Progenitor cell of endocrine pancreas (in vitro differentiated cells): ENCODE data around the gene ATP1A2. TPM values are rescaled to one million over a fixed set of nuclear protein-coding genes. Genes with fewer than 3 reads are reported as not detected.

Experiments used
- DNase-seq: peaks from one replicate; pipeline ENCODE4 v3.0.0; 2021; ENCODE audit warnings: low spot score; ENCODE audit not compliant: unreplicated experiment
- H3K27ac Mint-ChIP-seq: 2 replicates; pipeline ENCODE4 v1.8.0; 2021; ENCODE audit warnings: mild to moderate bottlenecking, moderate library complexity, mixed read lengths
- H3K27me3 Mint-ChIP-seq: 2 replicates; pipeline ENCODE4 v1.8.0; 2021; ENCODE audit warnings: mixed read lengths
- H3K36me3 Mint-ChIP-seq: 2 replicates; pipeline ENCODE4 v1.8.0; 2022; ENCODE audit warnings: mixed read lengths; ENCODE audit not compliant: insufficient read depth
- H3K4me1 Mint-ChIP-seq: 2 replicates; pipeline ENCODE4 v1.8.0; 2021; ENCODE audit warnings: low read depth, mixed read lengths
- H3K4me3 Mint-ChIP-seq: 2 replicates; pipeline ENCODE4 v1.8.0; 2021; ENCODE audit warnings: low read depth, mild to moderate bottlenecking, moderate library complexity, mixed read lengths
- H3K9me3 Mint-ChIP-seq: 2 replicates; pipeline ENCODE4 v1.8.0; 2021; ENCODE audit warnings: low read depth, mixed read lengths
- total RNA-seq: library from RNA; stranded (reverse); gene quantifications from 2 replicates; pipeline ENCODE4 v1.2.1, GENCODE V29; 2021
- TF ChIP-seq, protein P1 (sequence below): fragments of 200-600 bp; sonication (generic); IDR thresholded peaks from one replicate; pipeline ENCODE4 v1.5.0; 2021; ENCODE audit warnings: antibody characterized with exemption, mild to moderate bottlenecking; ENCODE audit not compliant: unreplicated experiment

The ATP1A2 gene
- total RNA-seq, 1 donor from 2014 or later = not detected

DNA sequence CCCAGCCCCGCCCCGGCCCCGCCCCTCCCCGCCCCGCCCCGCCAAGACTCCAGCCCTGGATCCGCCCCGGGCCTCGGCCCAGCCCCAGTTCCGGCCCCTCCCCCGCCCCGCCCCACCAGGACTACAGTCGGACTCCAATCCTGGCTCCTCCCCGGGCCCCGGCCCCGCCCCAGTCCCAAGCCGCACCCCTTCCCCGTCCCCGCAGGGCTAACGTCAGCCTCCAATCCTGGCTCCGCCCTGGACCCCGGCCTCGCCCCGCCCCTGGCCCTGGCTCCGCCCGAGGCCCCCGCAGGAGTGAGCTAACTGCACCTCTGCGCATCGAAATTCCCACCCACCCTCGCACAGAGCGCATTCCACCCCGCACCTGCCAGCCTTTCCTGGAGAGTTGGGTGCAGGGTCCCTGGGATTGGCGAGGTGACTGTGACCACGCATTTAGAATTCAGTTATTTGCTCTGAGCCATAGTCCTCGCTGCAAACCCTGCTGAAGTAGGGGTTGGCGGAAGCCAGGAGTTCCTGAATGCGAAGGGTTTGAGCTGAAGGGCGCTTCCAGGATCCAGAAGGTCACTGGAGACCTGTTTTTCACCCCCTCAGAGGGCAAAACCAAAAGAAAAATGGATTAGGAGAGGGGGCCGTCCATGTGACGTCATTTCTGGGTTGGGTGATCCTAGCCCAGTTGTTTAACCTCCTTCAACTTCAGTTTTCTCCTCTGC, 16.6 kb upstream of the ATP1A2 start:
- H3K4me3 Mint-ChIP-seq = peak overlapping the region; percentile 74
- H3K36me3 Mint-ChIP-seq = no peaks in the 10 kb centered on the region
- DNase-seq = peak; percentile 97
- H3K27ac Mint-ChIP-seq = peak overlapping the region; percentile 95
- peaks cover 19% of the 10 kb centered on the region for H3K4me1 Mint-ChIP-seq
- H3K9me3 Mint-ChIP-seq = no peaks in the 10 kb centered on the region
- H3K27me3 Mint-ChIP-seq = peaks cover 10% of the 10 kb centered on the region
- TF ChIP-seq, protein P1, sequence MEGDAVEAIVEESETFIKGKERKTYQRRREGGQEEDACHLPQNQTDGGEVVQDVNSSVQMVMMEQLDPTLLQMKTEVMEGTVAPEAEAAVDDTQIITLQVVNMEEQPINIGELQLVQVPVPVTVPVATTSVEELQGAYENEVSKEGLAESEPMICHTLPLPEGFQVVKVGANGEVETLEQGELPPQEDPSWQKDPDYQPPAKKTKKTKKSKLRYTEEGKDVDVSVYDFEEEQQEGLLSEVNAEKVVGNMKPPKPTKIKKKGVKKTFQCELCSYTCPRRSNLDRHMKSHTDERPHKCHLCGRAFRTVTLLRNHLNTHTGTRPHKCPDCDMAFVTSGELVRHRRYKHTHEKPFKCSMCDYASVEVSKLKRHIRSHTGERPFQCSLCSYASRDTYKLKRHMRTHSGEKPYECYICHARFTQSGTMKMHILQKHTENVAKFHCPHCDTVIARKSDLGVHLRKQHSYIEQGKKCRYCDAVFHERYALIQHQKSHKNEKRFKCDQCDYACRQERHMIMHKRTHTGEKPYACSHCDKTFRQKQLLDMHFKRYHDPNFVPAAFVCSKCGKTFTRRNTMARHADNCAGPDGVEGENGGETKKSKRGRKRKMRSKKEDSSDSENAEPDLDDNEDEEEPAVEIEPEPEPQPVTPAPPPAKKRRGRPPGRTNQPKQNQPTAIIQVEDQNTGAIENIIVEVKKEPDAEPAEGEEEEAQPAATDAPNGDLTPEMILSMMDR = no peak

- Mint-ChIP-seq H3K4me1 (peaks cover 19% of the 10 kb centered on the region), H3K36me3 (no peaks in the 10 kb centered on the region), H3K9me3 (no peaks in the 10 kb centered on the region), H3K4me3 (peak overlapping the region; percentile 4), H3K27me3 (peaks cover 15% of the 10 kb centered on the region), H3K27ac (peak overlapping the region; percentile 95)
- TF ChIP-seq, protein P1 = no peak
- no peak for DNase-seq
These were observed 15.7 kb upstream of the ATP1A2 start for GRCh38 chr1:160099716-160100375.

- H3K9me3 Mint-ChIP-seq = no peaks in the 10 kb centered on the region
- H3K27ac Mint-ChIP-seq = peak overlapping the region; percentile 88
- H3K27me3 Mint-ChIP-seq = peaks cover 19% of the 10 kb centered on the region
- TF ChIP-seq, protein P1 = peak; percentile 91
- peak; percentile 66 for DNase-seq
- H3K4me3 Mint-ChIP-seq = no peak overlapping the region
- no peaks in the 10 kb centered on the region for H3K36me3 Mint-ChIP-seq
- H3K4me1 Mint-ChIP-seq = peaks cover 19% of the 10 kb centered on the region
These were observed 14.4 kb upstream of the ATP1A2 start for GRCh38 chr1:160101037-160101716.

- H3K27ac Mint-ChIP-seq = peak overlapping the region; percentile 40
- TF ChIP-seq, protein P1 = no peak
- H3K27me3 Mint-ChIP-seq = peaks cover 26% of the 10 kb centered on the region
- no peaks in the 10 kb centered on the region for H3K36me3 Mint-ChIP-seq
- H3K9me3 Mint-ChIP-seq = no peaks in the 10 kb centered on the region
- H3K4me3 Mint-ChIP-seq = no peak overlapping the region
- no peak for DNase-seq
- peaks cover 19% of the 10 kb centered on the region for H3K4me1 Mint-ChIP-seq
These were observed 13.6 kb upstream of the ATP1A2 start for GRCh38 chr1:160101717-160102522.
